HepG2 (cell line): ENCODE measurements around the gene CASR. TPM values are rescaled to one million over a fixed set of nuclear protein-coding genes. Genes with fewer than 3 reads are reported as not detected.
A peak's percentile ranks its signal among the peaks of the same experiment; 100 is the strongest.

Experiments used
- ATAC-seq: fragments of 200-7000 bp; cut with Tn5 transposase; 3 replicates; pipeline ENCODE4 v1.9.1; 2020; ENCODE audit warnings: mild to moderate bottlenecking, moderate library complexity
- BruUV-seq: library from RNA; stranded (reverse); fragments of 400-500 nt; replicated peaks from 2 replicates; lab custom pipeline; 2021; lab: Mats Ljungman, UMichigan
- CTCF ChIA-PET: fragments of 300-600 bp; formaldehyde crosslinking; extraction: SDS; loops from one replicate; lab custom pipeline; 2021; ENCODE audit warnings: low total read pairs, inconsistent platforms, low intra/inter-chr PET ratio; lab: Yijun Ruan, JAX
- POLR2A ChIA-PET: fragments of 350-600 bp; sonication (Branson Sonifier 250); formaldehyde crosslinking; loops from one replicate; lab custom pipeline; 2020; ENCODE audit warnings: antibody characterized with exemption, inconsistent platforms; lab: Yijun Ruan, JAX
- DNase-seq: peaks from one replicate; pipeline ENCODE4 v3.0.0-alpha.2; 2015; ENCODE audit warnings: low spot score
- FAIRE-seq: peaks from 3 replicates; lab custom pipeline; 2011; peaks lifted over from hg19 to GRCh38; lab: Jason Lieb, UNC
- H2AFZ ChIP-seq: one replicate; pipeline ENCODE4 v1.6.1; 2011; ENCODE audit warnings: low read length, inconsistent platforms
- H3K27ac ChIP-seq: fragments of 300-600 bp; 3 replicates; pipeline ENCODE4 v1.8.0; 2011; ENCODE audit warnings: mixed run types, mild to moderate bottlenecking, mixed read lengths, low read length, inconsistent platforms; ENCODE audit not compliant: insufficient read depth; ENCODE audit errors: extremely low read length
- H3K27me3 ChIP-seq, 2 experiments: fragments of 200-600 bp in 1 of 2; 2 replicates in 1 of 2; 3 replicates in 1 of 2; pipeline versions ENCODE4 v1.6.0 to v1.8.0; 2011; ENCODE audit warnings: low read length in 2 of 2, mild to moderate bottlenecking in 2 of 2, moderate library complexity in 2 of 2, inconsistent platforms in 1 of 2; ENCODE audit not compliant: insufficient read depth in 2 of 2, control insufficient read depth in 1 of 2
- H3K36me3 ChIP-seq, 2 experiments: fragments of 200-600 bp in 1 of 2; replicated peaks in 1 of 2; 2 replicates in 1 of 2; 3 replicates in 1 of 2; pipeline versions ENCODE4 v1.5.1 to v1.8.0; 2011; ENCODE audit warnings: low read length in 2 of 2, inconsistent platforms in 1 of 2; ENCODE audit not compliant: insufficient read depth in 2 of 2, control insufficient read depth in 1 of 2
- H3K4me1 ChIP-seq: 2 replicates; pipeline ENCODE4 v1.5.1; 2012; ENCODE audit warnings: low read length, inconsistent platforms; ENCODE audit not compliant: insufficient read depth
- H3K4me2 ChIP-seq: 2 replicates; pipeline ENCODE4 v1.6.0; 2011; ENCODE audit warnings: low read depth, low read length, inconsistent platforms
- H3K4me3 ChIP-seq, 3 experiments: fragments of 200-600 bp in 1 of 3; sonication (generic), shearing (Covaris generic) in 1 of 3; replicated peaks in 1 of 3; 2 replicates each; pipeline ENCODE4 v1.5.1; 2011 to 2016; ENCODE audit warnings: low read length in 3 of 3, inconsistent platforms in 2 of 3, low read depth in 2 of 3, mild to moderate bottlenecking in 2 of 3, control low read depth in 1 of 3, mixed read lengths in 1 of 3; ENCODE audit not compliant: insufficient read depth in 1 of 3
- H3K79me2 ChIP-seq: one replicate; pipeline ENCODE4 v1.6.1; 2011; ENCODE audit warnings: low read length, inconsistent platforms; ENCODE audit not compliant: insufficient read depth
- H3K9ac ChIP-seq: 2 replicates; pipeline ENCODE4 v1.6.0; 2011; ENCODE audit warnings: mild to moderate bottlenecking, low read depth, low read length, inconsistent platforms; ENCODE audit not compliant: insufficient read depth
- H3K9me3 ChIP-seq: 2 replicates; pipeline ENCODE4 v1.5.1; 2012; ENCODE audit warnings: mild to moderate bottlenecking, low read length
- H4K20me1 ChIP-seq: 2 replicates; pipeline ENCODE4 v1.6.0; 2011; ENCODE audit warnings: inconsistent platforms, mild to moderate bottlenecking, low read length, moderate library complexity; ENCODE audit not compliant: insufficient read depth
- ATF3 ChIP-seq: sonication (generic); formaldehyde crosslinking; IDR thresholded peaks from 2 replicates; pipeline ENCODE4 v1.4.0; 2020; ENCODE audit warnings: missing genetic modification reagents
- ATF4 ChIP-seq, 2 experiments: fragments of 450-650 bp in 1 of 2; sonication (generic) in 1 of 2; formaldehyde crosslinking; IDR thresholded peaks; 2 replicates each; pipeline versions ENCODE4 v1.5.0 to v1.8.0; 2020 to 2022; ENCODE audit warnings: mild to moderate bottlenecking in 1 of 2, missing genetic modification reagents in 1 of 2
- CEBPB ChIP-seq: IDR thresholded peaks from 2 replicates; pipeline ENCODE4 v1.6.1; 2011; ENCODE audit warnings: low read depth, low read length, improper control_type of control experiment, borderline replicate concordance
- CEBPG ChIP-seq: IDR thresholded peaks from 2 replicates; pipeline ENCODE4 v1.6.1; 2016
- ELF3 ChIP-seq: IDR thresholded peaks from 2 replicates; pipeline ENCODE4 v1.6.1; 2016; ENCODE audit warnings: missing genetic modification reagents, missing compliant biosample characterization
- GATAD2A ChIP-seq: IDR thresholded peaks from 2 replicates; pipeline ENCODE4 v1.6.1; 2016
- NFATC3 ChIP-seq: sonication (generic); formaldehyde crosslinking; IDR thresholded peaks from 2 replicates; pipeline ENCODE4 v1.5.1; 2020; ENCODE audit warnings: mild to moderate bottlenecking, missing genetic modification reagents
- NFYC ChIP-seq: IDR thresholded peaks from 2 replicates; pipeline ENCODE4 v1.6.1; 2016; ENCODE audit warnings: missing genetic modification reagents, missing compliant biosample characterization
- PAX8 ChIP-seq: sonication (generic); formaldehyde crosslinking; IDR thresholded peaks from 2 replicates; pipeline ENCODE4 v1.8.0; 2022; ENCODE audit warnings: mild to moderate bottlenecking, missing genetic modification reagents, borderline replicate concordance
- PRDM10 ChIP-seq: sonication (generic); formaldehyde crosslinking; IDR thresholded peaks from 2 replicates; pipeline ENCODE4 v1.4.0; 2020; ENCODE audit warnings: low read depth, missing genetic modification reagents
- SMYD3 ChIP-seq: sonication (generic); formaldehyde crosslinking; IDR thresholded peaks from 2 replicates; pipeline ENCODE4 v1.8.1; 2023; ENCODE audit warnings: mild to moderate bottlenecking, missing genetic modification reagents
- SOX13 ChIP-seq, 3 experiments: fragments of 450-650 bp in 1 of 3; sonication (generic) in 1 of 3; formaldehyde crosslinking in 1 of 3; IDR thresholded peaks in 2 of 3; conservative IDR thresholded peaks in 1 of 3; 2 replicates each; pipeline versions ENCODE4 v1.5.0 to v1.6.1; 2016 to 2020; ENCODE audit warnings: antibody characterized with exemption in 1 of 3, mild to moderate bottlenecking in 1 of 3, missing compliant biosample characterization in 1 of 3, missing genetic modification reagents in 1 of 3, moderate library complexity in 1 of 3
- SOX6 ChIP-seq, 2 experiments: fragments of 450-650 bp in 1 of 2; sonication (generic) in 1 of 2; formaldehyde crosslinking in 1 of 2; IDR thresholded peaks; 2 replicates each; pipeline versions ENCODE4 v1.4.0 to v1.6.1; 2017 to 2020; ENCODE audit warnings: antibody characterized with exemption in 1 of 2, mild to moderate bottlenecking in 1 of 2, missing genetic modification reagents in 1 of 2
- ZFP62 ChIP-seq: sonication (generic); formaldehyde crosslinking; IDR thresholded peaks from 2 replicates; pipeline ENCODE4 v1.4.0; 2020; ENCODE audit warnings: missing genetic modification reagents
- ZNF644 ChIP-seq: IDR thresholded peaks from 2 replicates; pipeline ENCODE4 v1.6.1; 2016; ENCODE audit warnings: low read depth
- ZNF709 ChIP-seq: sonication (generic); formaldehyde crosslinking; IDR thresholded peaks from 2 replicates; pipeline ENCODE4 v1.5.0; 2020; ENCODE audit warnings: mild to moderate bottlenecking, missing genetic modification reagents
- WGBS: methylation state at CpG from one replicate; pipeline ENCODE4 v1.1.6; 2017; ENCODE audit warnings: low lambda C conversion rate; 5-methylcytosine and 5-hydroxymethylcytosine counted together
- in situ Hi-C: cut with HindIII; loops from 2 replicates; pipeline ENCODE4 v1.10.0; 2017; ENCODE audit warnings: low pct_unique_long_range_greater_than_20kb; ENCODE audit not compliant: extremely low pct_ligation_motif_present
- intact Hi-C: fragments of 100-400 bp; cut with micrococcal nuclease; formaldehyde crosslinking; loops from one replicate; pipeline ENCODE4 v1.10.0; 2022; ENCODE audit not compliant: unreplicated experiment
- polyA plus RNA-seq, 8 experiments: library from polyadenylated mRNA; depleted of rRNA in 3 of 8; stranded (reverse) in 7 of 8; unstranded in 1 of 8; fragments of >200 nt; fragmentation: Illumina TruSeq in 4 of 8; extraction: Trizol in 4 of 8; gene quantifications; 2 replicates each; pipeline versions ENCODE4 v1.2.1 to v1.2.3, GENCODE V29; 2011 to 2016; ENCODE audit warnings: low read depth in 4 of 8, missing spikeins in 1 of 8, mixed read lengths in 1 of 8; ENCODE audit not compliant: insufficient read depth in 1 of 8
- total RNA-seq, 5 experiments: library from RNA; depleted of rRNA; stranded (reverse); fragments of >200 nt; fragmentation: Illumina TruSeq; extraction: Trizol; gene quantifications; 2 replicates each; pipeline ENCODE4 v1.2.3, GENCODE V29; 2016; ENCODE audit warnings: low read depth in 1 of 5

The CASR gene
- total and polyA plus RNA-seq, 2 of the 13 experiments (the other 11 are each of a cell fraction or from before 2014, with no cell fraction given): not detected

GRCh38 chr3:122324871-122325323 is 141.4 kb downstream of the CASR start, which contains the start of gene CSTA:
CSTA (plus strand) TSS chr3:122325248; CDS start chr3:122325293, 45 bp downstream.
- ATAC-seq (no peak), FAIRE-seq (no peak), DNase-seq (no peak)
- BruUV-seq: no TSS peak
- Histone ChIP-seq H3K4me3 (no peak within 1 kb of the TSS), H3K9me3 (no peaks in the 10 kb centered on the region), H3K36me3 (no peaks in the 10 kb centered on the region), H3K27me3 (no peaks in the 10 kb centered on the region), H3K9ac (no peak within 1 kb of the TSS), H2AFZ (peak within 1 kb of the TSS; percentile 74), H3K4me2 (peak within 1 kb of the TSS; percentile 57), H3K79me2 (no peaks in the 10 kb centered on the region), H3K27ac (no peak within 1 kb of the TSS), H3K4me1 (peaks cover 6% of the 10 kb centered on the region; the same call in 1 of the 2 replicates), H4K20me1 (no peaks in the 10 kb centered on the region)
- ChIA-PET POLR2A (no interaction called here), CTCF (no interaction called here)
- intact Hi-C loops (no loop called here), in situ Hi-C loops (no loop called here)
- 4% methylated on average over 6 of the region's 6 CpGs for WGBS
- TF ChIP-seq ATF4 (CRISPR knock-in tag; IDR thresholded peaks at IDR 0.05): peak in 1 of 2 experiments; percentile 94; a peak in 2 of 4 replicates
- no peak for TF ChIP-seq ZNF709 (CRISPR knock-in tag)
- 0 out of 2 replicates have a peak, but pooled peaks have one; percentile 32 for TF ChIP-seq ATF3
- TF ChIP-seq ZNF644 (CRISPR knock-in tag): peak; percentile 21; the same call in 1 of the 2 replicates
- TF ChIP-seq CEBPB: peak; percentile 85
- TF ChIP-seq NFYC (CRISPR knock-in tag): no peak
- no peak for TF ChIP-seq SOX13 (IDR thresholded peaks at IDR 0.05)
- 0 out of 4 replicates have a peak, but pooled peaks of 1 of the 2 experiments have one; percentile 14 for TF ChIP-seq SOX13 (CRISPR knock-in tag; conservative IDR thresholded peaks at IDR 0.05 in 1 of 2, IDR thresholded peaks at IDR 0.05 in 1 of 2)
- no peak for TF ChIP-seq SOX6 (IDR thresholded peaks at IDR 0.05)
- TF ChIP-seq SOX6 (CRISPR knock-in tag; IDR thresholded peaks at IDR 0.05): 0 out of 2 replicates have a peak, but pooled peaks have one; percentile 14
- TF ChIP-seq ELF3 (CRISPR knock-in tag): peak; percentile 15; the same call in 1 of the 2 replicates
- TF ChIP-seq PRDM10 (CRISPR knock-in tag): peak; percentile 96
- no peak for TF ChIP-seq PAX8 (CRISPR knock-in tag)
- TF ChIP-seq NFATC3 (CRISPR knock-in tag): no peak
- TF ChIP-seq CEBPG (CRISPR knock-in tag): peak; percentile 79
- TF ChIP-seq ZFP62: no peak
- TF ChIP-seq SMYD3: no peak
- TF ChIP-seq GATAD2A: 0 out of 2 replicates have a peak, but pooled peaks have one; percentile 21
